Myocyte (in vitro differentiated cells): ENCODE results near the gene HK3. TPM values are rescaled to one million over a fixed set of nuclear protein-coding genes. Genes with fewer than 3 reads are reported as not detected.

Experiments
- DNase-seq: peaks from one replicate; pipeline ENCODE4 v3.0.0-alpha.2; 2012; ENCODE audit warnings: low read depth
- total RNA-seq: library from RNA; depleted of rRNA; stranded (reverse); fragments of >200 nt; gene quantifications from 2 replicates; pipeline ENCODE4 v1.2.3, GENCODE V29; 2014

Gene HK3
- total RNA-seq, 1 donor from 2014 or later = not detected

- DNase-seq = no peak
Observed at GRCh38 chr5:176902911-176903664, 3.9 kb upstream of the HK3 start.

GRCh38 chr5:176902102-176902814 is 3.1 kb upstream of the HK3 start:
- no peak for DNase-seq

- DNase-seq = no peak
Observed at GRCh38 chr5:176901260-176902101, 2.3 kb upstream of the HK3 start.

DNA sequence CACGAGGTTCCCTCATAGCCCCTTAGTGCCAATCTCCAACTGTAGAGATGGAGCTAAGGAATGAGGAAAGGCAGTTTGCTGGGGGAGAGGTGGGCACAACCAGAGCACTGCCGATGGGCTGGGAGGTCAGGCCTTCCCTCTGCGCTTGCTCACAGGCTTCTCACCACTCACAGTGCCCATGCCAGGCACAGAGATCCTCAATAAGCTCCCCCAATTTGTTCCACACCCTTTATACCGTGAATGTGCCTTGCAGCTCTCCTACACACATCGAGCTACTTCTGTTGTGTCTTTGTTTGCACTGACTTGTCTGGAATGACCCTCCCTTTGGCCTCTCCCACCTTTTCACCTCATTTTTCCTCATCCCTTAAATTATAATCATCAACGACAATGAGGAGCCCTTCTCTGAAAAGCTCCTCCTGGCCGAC is 1.6 kb upstream of the HK3 start:
- no peak for DNase-seq

DNA sequence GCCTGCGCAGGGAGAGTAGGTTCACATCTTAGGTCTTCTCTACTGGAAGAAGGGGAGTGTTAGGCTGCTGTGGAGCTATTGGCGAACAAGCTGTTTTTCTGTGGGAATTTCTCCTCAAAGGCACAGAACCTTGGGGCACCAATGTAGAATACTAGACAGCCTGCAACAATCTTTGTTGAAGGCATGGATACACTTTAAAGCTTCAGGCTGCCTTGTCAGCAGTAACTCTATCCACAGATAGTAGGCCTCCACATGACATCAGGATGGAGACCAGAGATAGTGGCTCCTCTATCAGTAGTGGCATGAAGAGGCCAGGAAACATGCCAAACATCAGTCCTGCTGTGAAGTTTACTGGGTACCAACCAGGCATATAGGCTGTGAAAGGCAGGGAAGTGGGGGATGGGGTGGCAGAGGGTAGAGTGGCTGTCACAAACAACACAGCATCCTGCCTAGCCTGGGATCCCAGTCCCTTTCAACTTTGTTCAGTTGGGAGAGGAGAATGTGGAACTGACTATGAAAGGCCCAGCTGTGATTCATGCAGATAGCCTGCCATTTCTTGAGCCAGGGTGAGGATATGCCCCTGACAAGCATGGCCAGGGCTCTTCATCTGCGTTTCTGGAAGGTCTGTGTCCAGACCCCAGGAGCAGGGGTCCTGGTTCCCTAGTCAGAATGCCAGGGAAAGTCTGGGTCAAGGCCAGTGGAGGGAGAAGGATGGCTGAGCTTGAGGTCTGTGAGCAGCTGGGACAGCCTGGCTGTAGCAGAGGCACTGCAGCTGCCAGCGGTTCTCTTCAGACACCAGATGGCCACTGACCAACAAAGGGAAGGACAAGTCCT is 1.0 kb upstream of the HK3 start:
- peak; percentile 92 for DNase-seq

DNA sequence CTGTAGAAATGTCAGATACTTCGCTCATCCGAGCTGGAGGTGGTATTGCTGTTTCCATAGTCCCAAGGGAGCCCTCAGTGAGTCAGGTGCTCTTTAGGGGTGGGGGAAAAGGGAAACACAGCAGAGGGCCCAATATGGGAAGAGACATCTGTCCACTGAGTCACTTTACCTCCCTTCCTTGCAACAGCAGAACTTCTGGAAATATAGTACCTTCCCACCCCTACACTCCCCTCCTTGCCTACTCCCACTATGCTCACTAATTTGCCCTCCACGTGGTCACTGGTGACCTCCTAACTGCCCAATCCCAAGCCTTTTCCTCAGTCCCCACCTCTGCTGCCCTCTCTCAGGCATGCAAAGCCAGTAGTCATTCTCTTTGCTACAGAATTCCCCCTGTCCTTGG is 1.9 kb downstream of the HK3 start:
- DNase-seq = no peak

GRCh38 chr5:176895831-176896230 is 3.3 kb downstream of the HK3 start:
- no peak for DNase-seq

- DNase-seq = no peak
Observed at GRCh38 chr5:176894298-176894697, 4.8 kb downstream of the HK3 start.

DNA sequence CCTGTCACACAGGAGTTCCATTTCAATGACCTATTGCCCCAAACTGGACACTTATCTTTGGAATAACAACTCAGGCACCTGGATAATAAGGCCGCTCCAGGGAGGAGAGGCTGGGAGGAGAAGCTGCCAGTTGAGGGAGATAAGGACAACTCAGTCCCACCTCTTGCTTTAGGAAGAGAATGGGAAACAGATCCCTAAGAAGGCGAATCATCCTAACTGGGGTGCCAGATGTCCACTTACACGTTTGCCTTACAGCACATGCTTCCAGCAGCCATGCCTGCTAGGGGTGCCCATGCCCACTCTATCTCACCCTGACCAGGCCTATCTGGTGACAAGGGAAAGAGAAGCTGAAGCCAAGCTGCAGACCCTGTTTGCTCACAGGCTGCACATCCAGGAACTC is 6.5 kb downstream of the HK3 start:
- DNase-seq = no peak

GRCh38 chr5:176891331-176891958 is 7.7 kb downstream of the HK3 start:
- no peak for DNase-seq

DNA sequence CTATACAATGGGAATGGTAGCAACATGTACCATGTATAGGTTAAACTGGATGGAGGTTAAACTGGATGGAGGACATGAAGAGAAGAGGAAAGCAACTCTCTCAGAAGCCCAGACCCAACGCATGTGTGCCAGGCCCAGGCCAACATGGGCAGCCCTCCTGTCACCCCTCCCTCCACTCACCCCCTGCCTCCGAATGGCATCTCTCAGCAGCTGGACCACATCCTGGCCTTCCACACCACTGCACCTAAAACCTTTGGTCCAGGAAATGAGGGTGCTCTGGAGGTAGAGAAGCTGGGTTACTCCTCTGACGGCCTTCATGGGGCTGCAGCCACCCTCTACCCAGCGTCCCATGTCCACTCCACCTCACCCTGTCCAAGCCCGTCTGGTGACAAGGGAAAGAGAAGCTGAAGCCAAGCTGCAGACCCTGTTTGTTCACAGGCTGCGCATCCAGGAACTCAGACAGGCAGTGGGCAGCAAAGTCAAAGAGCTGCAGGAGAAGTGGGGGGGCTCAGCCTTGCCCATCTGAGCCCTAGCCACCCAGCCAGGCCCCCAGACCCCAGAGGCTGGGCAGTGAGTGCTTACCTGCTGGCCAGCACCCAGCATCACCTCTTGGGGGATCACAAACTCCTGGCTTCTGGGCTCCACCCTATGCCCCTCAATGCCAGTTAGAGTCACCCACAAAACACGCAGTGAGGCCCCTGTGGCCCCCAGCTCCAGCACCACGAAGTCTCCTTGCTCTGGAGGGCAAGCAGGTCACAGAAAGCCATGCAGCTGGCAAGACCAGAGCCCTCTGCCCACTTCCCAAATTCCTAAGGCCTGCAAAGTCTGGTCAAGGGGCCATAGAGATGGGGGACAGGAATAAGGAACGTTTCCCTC is 8.5 kb downstream of the HK3 start:
- DNase-seq = no peak

- DNase-seq = no peak
Observed at GRCh38 chr5:176889321-176890280, 9.5 kb downstream of the HK3 start.

GRCh38 chr5:176888865-176889165 is 10.3 kb downstream of the HK3 start:
- no peak for DNase-seq

DNA sequence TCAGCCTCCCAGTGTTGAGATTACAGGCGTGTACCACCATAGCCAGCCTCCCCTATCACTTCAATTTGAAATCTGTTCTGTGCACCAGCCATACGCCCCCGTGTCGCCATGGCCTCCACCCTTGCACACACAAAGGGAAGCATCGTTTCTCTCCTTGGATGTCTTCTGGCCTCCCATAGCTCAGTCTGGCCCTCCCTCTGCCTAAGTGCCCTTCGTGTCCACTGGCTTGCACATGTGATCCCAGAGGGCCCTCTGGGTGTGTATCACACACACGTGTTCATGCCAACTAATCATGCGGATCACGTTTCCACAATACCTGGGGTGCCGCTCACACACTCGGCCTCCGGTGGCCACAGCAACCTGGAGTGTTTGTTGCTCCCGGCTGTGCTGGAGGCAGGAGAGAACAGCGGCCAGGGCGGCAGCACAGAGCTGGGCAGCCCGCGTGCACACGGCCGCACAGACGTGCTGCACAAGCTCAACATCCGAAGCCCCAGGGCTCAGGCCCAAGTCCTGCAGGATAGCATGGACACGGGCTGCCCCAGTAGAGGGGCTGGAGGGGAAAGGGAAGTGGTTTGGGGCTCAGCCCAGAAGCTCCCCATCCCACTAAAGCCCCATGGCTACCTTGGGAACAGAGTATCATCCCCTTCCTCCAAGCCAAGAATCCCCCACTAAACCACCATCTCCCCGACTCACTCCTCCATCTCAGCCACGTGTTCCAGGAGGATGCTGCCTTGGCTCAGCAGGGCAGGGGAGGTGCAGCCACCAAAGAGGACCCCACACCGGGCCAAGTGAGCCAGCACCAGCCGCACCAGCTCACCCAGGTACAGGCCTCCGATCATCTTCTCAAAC is 10.9 kb downstream of the HK3 start:
- DNase-seq = no peak

GRCh38 chr5:176887252-176887849 is 11.8 kb downstream of the HK3 start:
- no peak for DNase-seq

DNA sequence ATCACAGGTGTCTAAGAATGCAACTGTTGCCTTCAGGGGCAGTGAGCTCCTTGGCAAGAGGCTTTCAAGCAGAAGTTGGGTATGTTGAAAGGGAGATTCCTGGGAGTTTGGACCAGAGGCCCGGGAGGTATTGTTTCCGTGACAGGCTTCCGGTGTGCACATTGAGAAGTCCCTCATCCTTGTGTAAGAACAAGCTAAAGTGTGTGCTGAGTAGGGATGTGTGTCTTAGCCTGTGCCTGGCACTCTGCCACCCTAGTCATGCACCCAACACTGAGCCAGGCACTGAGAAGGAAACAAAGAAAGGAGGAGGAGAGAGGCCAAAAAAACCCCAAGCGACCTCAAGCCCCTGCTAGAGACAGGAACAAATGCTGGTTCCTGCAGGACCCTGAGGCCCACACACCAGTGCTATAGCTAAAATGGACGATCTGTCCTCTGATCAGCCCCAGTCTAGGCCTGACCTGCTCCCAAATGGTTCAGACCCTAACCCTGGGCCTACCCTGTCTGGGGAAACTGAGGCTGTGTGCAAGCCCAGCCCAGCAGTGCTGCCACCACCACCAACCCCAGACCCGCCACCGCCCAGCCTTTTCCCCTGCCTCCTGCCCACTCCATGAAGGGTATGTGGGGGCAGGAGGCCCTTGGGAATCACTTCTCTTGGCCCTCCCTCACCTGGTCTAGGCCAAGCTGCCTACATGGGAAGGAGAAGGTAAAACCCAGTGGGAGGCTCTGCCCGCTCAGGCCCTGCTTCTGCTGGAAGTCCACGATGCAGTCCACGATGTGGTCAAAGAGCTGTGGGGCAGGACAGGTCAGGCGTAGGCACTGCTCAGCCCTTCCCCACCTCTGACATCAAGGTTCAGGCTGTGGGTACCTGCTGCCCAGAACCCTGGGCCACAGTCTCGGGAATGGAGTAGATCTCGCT is 12.6 kb downstream of the HK3 start:
- DNase-seq = no peak
